Mesodermal cell (in vitro differentiated cells): ENCODE measurements around the gene RXYLT1.

ENCODE experiments used
- H3K27ac ChIP-seq: 2 replicates; pipeline ENCODE4 v1.7.0; 2013; ENCODE audit warnings: mild to moderate bottlenecking, low read depth, low read length, moderate library complexity; ENCODE audit not compliant: severe bottlenecking
- H3K36me3 ChIP-seq: 2 replicates; pipeline ENCODE4 v1.7.1; 2013; ENCODE audit warnings: mild to moderate bottlenecking, low read length, moderate library complexity; ENCODE audit not compliant: control insufficient read depth, insufficient read depth
- H3K4me1 ChIP-seq: one replicate; pipeline ENCODE4 v1.7.1; 2013; ENCODE audit warnings: mild to moderate bottlenecking, low read length; ENCODE audit not compliant: insufficient read depth, control insufficient read depth, poor library complexity, severe bottlenecking
- H3K4me3 ChIP-seq: 2 replicates; pipeline ENCODE4 v1.7.0; 2013; ENCODE audit warnings: low read length, control low read depth, mild to moderate bottlenecking; ENCODE audit not compliant: insufficient read depth, poor library complexity, severe bottlenecking; ENCODE audit errors: extremely low read depth
- H3K9me3 ChIP-seq: 2 replicates; pipeline ENCODE4 v1.7.1; 2013; ENCODE audit warnings: mild to moderate bottlenecking, low read length, moderate library complexity; ENCODE audit not compliant: control insufficient read depth
- WGBS, 2 experiments: methylation state at CpG; one replicate each; pipeline ENCODE4 v1.1.5; 2013; ENCODE audit warnings: missing lambda C conversion rate in 2 of 2; ENCODE audit not compliant: insufficient coverage in 2 of 2; 5-methylcytosine and 5-hydroxymethylcytosine counted together

Gene RXYLT1

GRCh38 chr12:63820427-63820826 is 40.7 kb downstream of the RXYLT1 start:
- Histone ChIP-seq H3K9me3 (no peaks in the 10 kb centered on the region), H3K4me3 (no peak overlapping the region), H3K27ac (no peak overlapping the region), H3K36me3 (no peaks in the 10 kb centered on the region), H3K4me1 (no peaks in the 10 kb centered on the region)
- WGBS, 2 experiments = 80% methylated on average over 1 of the region's 1 CpG; no CpG with 5 or more reads in 1 of the 2 experiments

GRCh38 chr12:63821781-63822251 is 42.1 kb downstream of the RXYLT1 start:
- Histone ChIP-seq H3K36me3 (no peaks in the 10 kb centered on the region), H3K4me3 (no peak overlapping the region), H3K27ac (no peak overlapping the region), H3K4me1 (no peaks in the 10 kb centered on the region), H3K9me3 (no peaks in the 10 kb centered on the region)
- WGBS, 2 experiments = 94% methylated on average over 37 to 38 of the region's 38 CpGs

GRCh38 chr12:63822352-63822751 is 42.6 kb downstream of the RXYLT1 start:
- WGBS, 2 experiments = 87 to 89% methylated on average over 6 of the region's 6 CpGs
- Histone ChIP-seq H3K36me3 (no peaks in the 10 kb centered on the region), H3K9me3 (no peaks in the 10 kb centered on the region), H3K4me1 (no peaks in the 10 kb centered on the region), H3K27ac (no peak overlapping the region), H3K4me3 (no peak overlapping the region)

DNA sequence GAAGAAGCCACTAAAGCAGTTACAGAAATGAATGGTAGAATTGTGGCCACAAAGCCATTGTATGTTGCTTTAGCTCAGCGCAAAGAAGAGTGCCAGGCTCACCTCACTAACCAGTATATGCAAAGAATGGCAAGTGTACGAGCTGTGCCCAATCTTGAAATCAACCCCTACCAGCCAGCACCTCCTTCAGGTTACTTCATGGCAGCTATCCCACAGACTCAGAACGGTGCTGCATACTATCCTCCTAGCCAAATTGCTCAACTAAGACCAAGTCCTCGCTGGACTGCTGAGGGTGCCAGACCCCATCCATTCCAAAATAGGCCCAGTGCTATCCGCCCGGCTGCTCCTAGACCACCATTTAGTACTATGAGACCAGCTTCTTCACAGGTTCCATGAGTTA is 43.3 kb downstream of the RXYLT1 start:
- 85 to 94% methylated on average over 6 of the region's 6 CpGs for WGBS, 2 experiments
- H3K4me3 ChIP-seq = no peak overlapping the region
- no peak overlapping the region for H3K27ac ChIP-seq
- no peaks in the 10 kb centered on the region for H3K36me3 ChIP-seq
- H3K9me3 ChIP-seq = no peaks in the 10 kb centered on the region
- no peaks in the 10 kb centered on the region for H3K4me1 ChIP-seq

- no peak overlapping the region for H3K27ac ChIP-seq
- H3K4me3 ChIP-seq = no peak overlapping the region
- H3K4me1 ChIP-seq = no peaks in the 10 kb centered on the region
- WGBS, 2 experiments = 0 to 17% methylated on average over 1 to 3 of the region's 4 CpGs
- no peaks in the 10 kb centered on the region for H3K36me3 ChIP-seq
- no peaks in the 10 kb centered on the region for H3K9me3 ChIP-seq
Observed at GRCh38 chr12:63826006-63826585, 46.4 kb downstream of the RXYLT1 start.

DNA sequence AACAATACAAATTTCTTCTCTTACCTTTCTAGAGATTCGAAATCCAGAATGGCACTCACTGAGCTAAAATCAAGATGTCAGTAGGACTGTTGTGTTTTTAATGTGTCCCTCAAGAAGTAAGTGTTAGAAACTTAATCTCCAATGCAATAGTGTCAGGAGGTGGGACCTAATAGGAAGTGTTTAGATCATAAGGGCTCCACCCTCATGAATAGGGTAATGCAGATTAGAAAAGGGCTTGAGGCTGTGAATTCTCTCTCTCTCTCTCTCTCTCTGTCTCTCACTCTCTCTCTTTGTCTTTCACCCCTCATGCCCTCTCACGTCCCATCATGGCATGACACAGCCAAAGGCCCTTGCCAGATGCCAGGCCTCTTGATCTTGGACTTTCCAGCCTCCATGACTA is 49.2 kb downstream of the RXYLT1 start:
- Histone ChIP-seq H3K9me3 (no peaks in the 10 kb centered on the region), H3K36me3 (no peaks in the 10 kb centered on the region), H3K27ac (no peak overlapping the region), H3K4me3 (no peak overlapping the region), H3K4me1 (no peaks in the 10 kb centered on the region)
- 83% methylated on average over 1 of the region's 2 CpGs; no CpG with 5 or more reads in 1 of the 2 experiments for WGBS, 2 experiments

- Histone ChIP-seq H3K4me3 (no peak overlapping the region), H3K27ac (no peak overlapping the region), H3K9me3 (no peaks in the 10 kb centered on the region), H3K36me3 (no peaks in the 10 kb centered on the region), H3K4me1 (no peaks in the 10 kb centered on the region)
- 100% methylated on average over 1 of the region's 2 CpGs; no CpG with 5 or more reads in 1 of the 2 experiments for WGBS, 2 experiments
Observed at GRCh38 chr12:63836046-63836445, 56.3 kb downstream of the RXYLT1 start.

- H3K36me3 ChIP-seq = no peaks in the 10 kb centered on the region
- 90 to 92% methylated on average over 1 to 2 of the region's 3 CpGs for WGBS, 2 experiments
- H3K9me3 ChIP-seq = no peaks in the 10 kb centered on the region
- no peak overlapping the region for H3K27ac ChIP-seq
- no peak overlapping the region for H3K4me3 ChIP-seq
- no peaks in the 10 kb centered on the region for H3K4me1 ChIP-seq
Observed at GRCh38 chr12:63836936-63837335, 57.2 kb downstream of the RXYLT1 start.

GRCh38 chr12:63838411-63838810 is 58.7 kb downstream of the RXYLT1 start:
- H3K27ac ChIP-seq = no peak overlapping the region
- no peak overlapping the region for H3K4me3 ChIP-seq
- 88 to 92% methylated on average over 9 of the region's 9 CpGs for WGBS, 2 experiments
- H3K9me3 ChIP-seq = no peaks in the 10 kb centered on the region
- H3K36me3 ChIP-seq = no peaks in the 10 kb centered on the region
- H3K4me1 ChIP-seq = no peaks in the 10 kb centered on the region

DNA sequence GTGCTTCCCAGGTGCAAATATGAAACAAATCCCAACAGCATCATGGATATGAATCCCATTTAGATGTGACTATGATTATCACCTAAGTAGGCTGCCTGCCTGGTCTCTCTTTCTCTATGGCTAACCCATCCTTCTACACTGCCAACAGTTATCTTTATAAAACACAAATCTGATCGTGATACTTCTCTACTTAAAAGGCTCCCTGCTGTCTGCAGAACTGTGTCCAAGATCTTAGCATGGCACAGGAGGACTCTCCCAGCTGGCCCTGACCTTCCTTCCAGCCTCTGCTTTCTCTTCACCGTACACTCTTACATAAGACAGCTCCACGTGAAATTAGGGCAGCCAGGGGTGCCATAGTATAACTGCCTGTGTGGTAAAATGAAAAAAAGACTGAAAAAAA is 61.3 kb downstream of the RXYLT1 start:
- no peaks in the 10 kb centered on the region for H3K9me3 ChIP-seq
- no peaks in the 10 kb centered on the region for H3K36me3 ChIP-seq
- H3K4me1 ChIP-seq = no peaks in the 10 kb centered on the region
- H3K4me3 ChIP-seq = no peak overlapping the region
- no peak overlapping the region for H3K27ac ChIP-seq
- 50 to 90% methylated on average over 1 of the region's 3 CpGs for WGBS, 2 experiments

- H3K4me1 ChIP-seq = no peaks in the 10 kb centered on the region
- 91 to 100% methylated on average over 3 to 4 of the region's 4 CpGs for WGBS, 2 experiments
- H3K9me3 ChIP-seq = no peaks in the 10 kb centered on the region
- H3K36me3 ChIP-seq = no peaks in the 10 kb centered on the region
- H3K4me3 ChIP-seq = no peak overlapping the region
- no peak overlapping the region for H3K27ac ChIP-seq
Observed at GRCh38 chr12:63841571-63841970, 61.9 kb downstream of the RXYLT1 start.
